Measurements from ENCODE around the gene WTIP. TPM values are rescaled to one million over a fixed set of nuclear protein-coding genes. Genes with fewer than 3 reads are reported as not detected.
"Not testable (repeated sequence)": the region's sequence is repeated elsewhere in the genome, so short reads cannot be mapped to it uniquely, and the experiment has no call there.

Gene WTIP
- total RNA-seq, 2 experiments from 2014 or later = 0.68 to 1.2 TPM

- no peaks in the 10 kb centered on the region for H3K4me1 Mint-ChIP-seq (ENCODE audit: low read depth)
- peaks cover 2% of the 10 kb centered on the region for H3K27me3 Mint-ChIP-seq (ENCODE audit: low read depth)
- H3K27ac Mint-ChIP-seq = no peak overlapping the region
- peaks cover 3% of the 10 kb centered on the region for H3K36me3 Mint-ChIP-seq (ENCODE audit: low read depth)
- ChIA-PET POLR2A (no interaction called here), CTCF (no interaction called here)
- ATAC-seq = no peak
- peaks cover 13% of the 10 kb centered on the region for H3K9me3 Mint-ChIP-seq (ENCODE audit: insufficient read depth)
- DNase-seq = no peak
- H3K4me3 Mint-ChIP-seq = no peak overlapping the region
These were observed 27.0 kb downstream of the WTIP start for GRCh38 chr19:34508540-34508939.

DNA sequence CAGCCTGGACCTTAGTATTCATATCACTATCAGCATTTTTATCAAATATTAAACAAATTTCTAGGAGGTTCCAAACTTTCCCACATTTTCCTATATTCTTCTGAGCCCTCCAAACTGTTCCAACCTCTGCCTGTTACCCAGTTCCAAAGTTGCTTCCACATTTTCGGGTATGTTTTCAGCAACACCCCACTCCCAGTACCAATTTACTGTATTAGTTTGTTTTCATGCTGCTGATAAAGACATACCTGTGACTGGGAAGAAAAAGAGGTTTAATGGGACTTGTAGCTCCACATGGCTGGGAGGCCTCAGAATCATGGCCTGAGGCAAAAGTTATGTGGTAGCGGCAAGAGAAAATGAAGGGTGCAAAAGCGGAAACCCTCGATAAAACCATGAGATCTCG is 29.3 kb downstream of the WTIP start:
- H3K4me3 Mint-ChIP-seq; H3K27me3 Mint-ChIP-seq (ENCODE audit: low read depth); H3K27ac Mint-ChIP-seq; H3K4me1 Mint-ChIP-seq (ENCODE audit: low read depth); CTCF ChIA-PET; H3K36me3 Mint-ChIP-seq (ENCODE audit: low read depth); DNase-seq; ATAC-seq; POLR2A ChIA-PET: not testable (repeated sequence)
- peaks cover 13% of the 10 kb centered on the region for H3K9me3 Mint-ChIP-seq (ENCODE audit: insufficient read depth)

GRCh38 chr19:34512254-34512822 is 30.8 kb downstream of the WTIP start:
- DNase-seq = no peak
- CTCF ChIA-PET = no interaction called here
- H3K36me3 Mint-ChIP-seq (ENCODE audit: low read depth) = peaks cover 3% of the 10 kb centered on the region
- H3K4me1 Mint-ChIP-seq (ENCODE audit: low read depth) = no peaks in the 10 kb centered on the region
- no peak for ATAC-seq
- peaks cover 13% of the 10 kb centered on the region for H3K9me3 Mint-ChIP-seq (ENCODE audit: insufficient read depth)
- no peak overlapping the region for H3K27ac Mint-ChIP-seq
- POLR2A ChIA-PET = no interaction called here
- H3K27me3 Mint-ChIP-seq (ENCODE audit: low read depth) = peaks cover 2% of the 10 kb centered on the region
- no peak overlapping the region for H3K4me3 Mint-ChIP-seq

DNA sequence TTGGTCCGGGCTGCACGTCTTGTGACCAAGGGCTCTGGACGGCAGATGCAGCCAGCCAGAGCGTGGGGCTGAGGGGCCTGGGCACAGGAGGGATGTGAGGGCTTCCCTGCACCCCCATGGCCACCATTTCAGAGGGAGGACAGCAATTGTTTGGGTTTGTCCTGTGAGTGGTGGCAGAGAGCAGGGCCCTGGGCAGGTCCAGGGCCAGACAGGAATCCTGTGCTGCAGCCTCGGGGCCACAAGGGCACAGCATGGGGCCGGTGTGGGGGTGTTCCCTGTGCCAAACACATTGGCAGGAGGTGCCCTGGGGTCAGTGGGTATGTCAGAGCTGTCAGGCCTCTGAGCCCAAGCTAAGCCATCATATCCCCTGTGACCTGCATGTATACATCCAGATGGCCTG is 32.2 kb downstream of the WTIP start:
- no peak overlapping the region for H3K4me3 Mint-ChIP-seq
- CTCF ChIA-PET = no interaction called here
- DNase-seq = no peak
- H3K27me3 Mint-ChIP-seq (ENCODE audit: low read depth) = peaks cover 4% of the 10 kb centered on the region
- no peak overlapping the region for H3K27ac Mint-ChIP-seq
- peaks cover 13% of the 10 kb centered on the region for H3K9me3 Mint-ChIP-seq (ENCODE audit: insufficient read depth)
- ATAC-seq = no peak
- peaks cover 3% of the 10 kb centered on the region for H3K36me3 Mint-ChIP-seq (ENCODE audit: low read depth)
- POLR2A ChIA-PET = no interaction called here
- H3K4me1 Mint-ChIP-seq (ENCODE audit: low read depth) = no peaks in the 10 kb centered on the region

DNA sequence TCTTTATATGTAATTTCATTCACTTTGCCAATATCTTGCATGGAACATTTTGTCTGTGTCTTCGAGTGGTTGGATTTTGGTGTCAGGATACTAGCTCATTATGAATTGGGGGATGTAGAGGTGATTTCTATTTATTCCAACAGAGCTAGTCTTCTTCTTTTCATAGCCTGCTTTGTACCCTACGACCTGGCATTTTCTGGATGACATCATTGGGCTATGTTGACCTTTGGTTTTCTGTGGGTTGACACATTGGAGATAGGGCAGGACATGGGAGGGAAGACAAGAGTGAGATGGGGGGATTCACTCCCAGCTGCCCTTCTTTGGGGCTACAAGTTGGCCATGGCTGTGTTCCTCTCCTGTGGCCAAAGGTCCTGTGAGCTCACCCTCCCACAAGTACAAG is 38.0 kb downstream of the WTIP start:
- Mint-ChIP-seq H3K27me3 (ENCODE audit: low read depth) (peaks cover 17% of the 10 kb centered on the region), H3K9me3 (ENCODE audit: insufficient read depth) (no peaks in the 10 kb centered on the region), H3K36me3 (ENCODE audit: low read depth) (no peaks in the 10 kb centered on the region), H3K4me3 (no peak overlapping the region), H3K4me1 (ENCODE audit: low read depth) (no peaks in the 10 kb centered on the region), H3K27ac (no peak overlapping the region)
- no peak for DNase-seq
- POLR2A ChIA-PET = no interaction called here
- ATAC-seq = no peak
- CTCF ChIA-PET = no interaction called here

- Mint-ChIP-seq H3K9me3 (ENCODE audit: insufficient read depth) (no peaks in the 10 kb centered on the region), H3K36me3 (ENCODE audit: low read depth) (no peaks in the 10 kb centered on the region), H3K27ac (no peak overlapping the region), H3K27me3 (ENCODE audit: low read depth) (peaks cover 29% of the 10 kb centered on the region), H3K4me3 (no peak overlapping the region), H3K4me1 (ENCODE audit: low read depth) (no peaks in the 10 kb centered on the region)
- POLR2A ChIA-PET = no interaction called here
- DNase-seq = no peak
- no peak for ATAC-seq
- CTCF ChIA-PET = no interaction called here
These were observed 41.9 kb downstream of the WTIP start for GRCh38 chr19:34523408-34523807.

DNA sequence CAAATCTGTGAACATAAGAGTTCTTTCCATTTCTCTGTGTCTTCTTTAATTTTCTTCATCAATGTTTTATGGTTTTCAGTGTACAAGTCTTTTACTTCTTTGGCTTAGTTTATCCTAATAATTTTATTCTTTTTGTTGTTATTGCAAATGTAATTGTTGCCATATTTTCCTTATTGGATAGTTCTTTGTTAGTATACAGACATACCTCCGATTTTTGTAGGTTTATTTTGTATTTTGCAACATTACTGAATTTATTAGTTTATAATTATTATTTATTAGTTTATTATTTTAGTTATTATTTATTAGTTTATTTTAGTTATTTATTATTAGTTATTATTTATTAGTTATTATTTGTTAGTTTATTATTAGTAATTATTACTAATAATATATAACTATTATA is 43.4 kb downstream of the WTIP start:
- ChIA-PET POLR2A (no interaction called here), CTCF (no interaction called here)
- peaks cover 37% of the 10 kb centered on the region for H3K27me3 Mint-ChIP-seq (ENCODE audit: low read depth)

GRCh38 chr19:34534206-34534605 is 52.6 kb downstream of the WTIP start:
- ChIA-PET POLR2A (no interaction called here), CTCF (no interaction called here)
- H3K4me1 Mint-ChIP-seq (ENCODE audit: low read depth) = no peaks in the 10 kb centered on the region
- no peak overlapping the region for H3K27ac Mint-ChIP-seq
- peaks cover 38% of the 10 kb centered on the region for H3K27me3 Mint-ChIP-seq (ENCODE audit: low read depth)
- no peaks in the 10 kb centered on the region for H3K9me3 Mint-ChIP-seq (ENCODE audit: insufficient read depth)
- DNase-seq = no peak
- ATAC-seq = no peak
- no peak overlapping the region for H3K4me3 Mint-ChIP-seq
- H3K36me3 Mint-ChIP-seq (ENCODE audit: low read depth) = no peaks in the 10 kb centered on the region

More for the DNA sequence above, 43.4 kb downstream of the WTIP start:
- no peaks in the 10 kb centered on the region for H3K36me3 Mint-ChIP-seq (ENCODE audit: low read depth)
- no peaks in the 10 kb centered on the region for H3K9me3 Mint-ChIP-seq (ENCODE audit: insufficient read depth)
- DNase-seq = no peak
- H3K27ac Mint-ChIP-seq = no peak overlapping the region
- no peak overlapping the region for H3K4me3 Mint-ChIP-seq
- H3K4me1 Mint-ChIP-seq (ENCODE audit: low read depth) = no peaks in the 10 kb centered on the region
- no peak for ATAC-seq

DNA sequence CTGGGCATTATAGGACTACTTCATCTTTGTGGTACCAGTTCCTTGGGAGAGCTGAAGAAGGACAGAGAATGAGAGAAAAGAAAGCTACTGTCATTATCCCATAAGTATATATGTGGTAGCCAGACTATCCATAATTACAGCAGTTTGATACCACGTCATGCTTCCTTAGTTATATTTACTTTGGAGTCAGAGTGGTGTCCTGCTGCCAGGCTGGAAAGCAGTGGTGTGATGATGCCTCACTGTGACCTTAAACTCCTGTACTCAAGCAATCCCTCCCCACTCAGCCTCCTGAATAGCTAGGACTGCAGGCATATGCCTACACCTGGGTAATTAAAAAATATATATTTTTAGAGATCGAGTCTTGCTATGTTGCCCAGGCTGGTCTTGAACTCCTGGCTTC is 57.8 kb downstream of the WTIP start:
- no peak for ATAC-seq
- Mint-ChIP-seq H3K27ac (no peak overlapping the region), H3K27me3 (ENCODE audit: low read depth) (peaks cover 22% of the 10 kb centered on the region), H3K36me3 (ENCODE audit: low read depth) (peaks cover 6% of the 10 kb centered on the region), H3K9me3 (ENCODE audit: insufficient read depth) (peaks cover 24% of the 10 kb centered on the region), H3K4me3 (no peak overlapping the region), H3K4me1 (ENCODE audit: low read depth) (no peaks in the 10 kb centered on the region)
- ChIA-PET CTCF (no interaction called here), POLR2A (no interaction called here)
- no peak for DNase-seq

GRCh38 chr19:34540811-34541557 is 59.4 kb downstream of the WTIP start:
- Mint-ChIP-seq H3K27me3 (ENCODE audit: low read depth) (peaks cover 10% of the 10 kb centered on the region), H3K27ac (no peak overlapping the region), H3K9me3 (ENCODE audit: insufficient read depth) (peaks cover 31% of the 10 kb centered on the region), H3K4me3 (no peak overlapping the region), H3K36me3 (ENCODE audit: low read depth) (peaks cover 6% of the 10 kb centered on the region), H3K4me1 (ENCODE audit: low read depth) (no peaks in the 10 kb centered on the region)
- no peak for ATAC-seq
- ChIA-PET POLR2A (no interaction called here), CTCF (no interaction called here)
- DNase-seq = no peak

DNA sequence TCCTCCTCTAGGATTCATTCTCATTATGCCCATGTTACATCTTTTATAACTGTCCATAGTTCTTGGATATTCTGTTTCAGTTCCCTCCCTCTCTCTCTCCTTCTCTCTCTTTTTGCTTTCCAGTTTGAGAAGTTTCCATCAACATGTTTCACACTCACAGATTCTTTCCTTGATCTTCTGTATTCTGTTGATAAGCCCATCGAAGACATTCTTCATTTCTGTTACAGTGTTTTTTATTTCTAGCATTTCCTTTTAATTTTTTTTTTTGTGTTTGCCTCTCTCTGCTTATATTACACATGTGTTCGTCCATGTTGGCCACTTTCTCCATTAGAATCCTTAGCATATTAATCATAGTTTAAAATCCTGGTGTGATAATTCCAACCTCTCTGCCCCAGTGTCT is 68.3 kb downstream of the WTIP start:
- no peak overlapping the region for H3K27ac Mint-ChIP-seq
- H3K36me3 Mint-ChIP-seq (ENCODE audit: low read depth) = no peaks in the 10 kb centered on the region
- no peak for DNase-seq
- H3K4me3 Mint-ChIP-seq = no peak overlapping the region
- peaks cover 2% of the 10 kb centered on the region for H3K27me3 Mint-ChIP-seq (ENCODE audit: low read depth)
- POLR2A ChIA-PET = no interaction called here
- peaks cover 10% of the 10 kb centered on the region for H3K9me3 Mint-ChIP-seq (ENCODE audit: insufficient read depth)
- CTCF ChIA-PET = no interaction called here
- ATAC-seq = no peak
- no peaks in the 10 kb centered on the region for H3K4me1 Mint-ChIP-seq (ENCODE audit: low read depth)

DNA sequence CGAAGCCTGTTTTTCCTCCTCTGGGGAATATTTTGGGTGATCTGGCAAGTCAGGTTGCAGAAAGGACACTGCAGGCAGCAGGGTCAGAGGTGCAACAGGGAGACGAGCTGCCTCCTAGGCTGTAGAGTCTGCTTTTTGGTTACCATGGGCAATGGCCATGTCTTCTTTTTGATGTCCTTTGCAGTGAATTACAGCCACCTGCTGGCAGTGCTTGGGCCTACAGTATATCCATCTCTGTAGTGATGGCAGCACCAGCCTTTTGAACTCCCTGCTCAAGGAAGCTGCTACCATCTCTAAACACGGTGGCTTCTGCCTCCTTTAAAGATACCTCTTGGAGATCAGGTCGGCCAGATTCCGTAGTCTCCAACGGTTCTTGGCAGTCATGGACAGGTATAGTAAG is 73.9 kb downstream of the WTIP start:
- Mint-ChIP-seq H3K36me3 (ENCODE audit: low read depth) (no peaks in the 10 kb centered on the region), H3K4me3 (no peak overlapping the region), H3K27me3 (ENCODE audit: low read depth) (peaks cover 5% of the 10 kb centered on the region), H3K9me3 (ENCODE audit: insufficient read depth) (no peaks in the 10 kb centered on the region), H3K4me1 (ENCODE audit: low read depth) (no peaks in the 10 kb centered on the region), H3K27ac (no peak overlapping the region)
- DNase-seq (no peak), ATAC-seq (no peak)
- CTCF ChIA-PET = no interaction called here
- POLR2A ChIA-PET = no interaction called here

- H3K36me3 Mint-ChIP-seq (ENCODE audit: low read depth) = no peaks in the 10 kb centered on the region
- H3K4me1 Mint-ChIP-seq (ENCODE audit: low read depth) = no peaks in the 10 kb centered on the region
- peak; percentile 36 for DNase-seq
- no peaks in the 10 kb centered on the region for H3K9me3 Mint-ChIP-seq (ENCODE audit: insufficient read depth)
- CTCF ChIA-PET = no interaction called here
- no peak overlapping the region for H3K27ac Mint-ChIP-seq
- ATAC-seq = no peak
- POLR2A ChIA-PET = no interaction called here
- H3K27me3 Mint-ChIP-seq (ENCODE audit: low read depth) = peaks cover 5% of the 10 kb centered on the region
- no peak overlapping the region for H3K4me3 Mint-ChIP-seq
These were observed 74.9 kb downstream of the WTIP start for GRCh38 chr19:34556488-34556887.
